ENCODE measurements around the gene CGB1.
"Not testable (repeated sequence)": the region's sequence is repeated elsewhere in the genome, so short reads cannot be mapped to it uniquely, and the experiment has no call there.

Gene CGB1

DNA sequence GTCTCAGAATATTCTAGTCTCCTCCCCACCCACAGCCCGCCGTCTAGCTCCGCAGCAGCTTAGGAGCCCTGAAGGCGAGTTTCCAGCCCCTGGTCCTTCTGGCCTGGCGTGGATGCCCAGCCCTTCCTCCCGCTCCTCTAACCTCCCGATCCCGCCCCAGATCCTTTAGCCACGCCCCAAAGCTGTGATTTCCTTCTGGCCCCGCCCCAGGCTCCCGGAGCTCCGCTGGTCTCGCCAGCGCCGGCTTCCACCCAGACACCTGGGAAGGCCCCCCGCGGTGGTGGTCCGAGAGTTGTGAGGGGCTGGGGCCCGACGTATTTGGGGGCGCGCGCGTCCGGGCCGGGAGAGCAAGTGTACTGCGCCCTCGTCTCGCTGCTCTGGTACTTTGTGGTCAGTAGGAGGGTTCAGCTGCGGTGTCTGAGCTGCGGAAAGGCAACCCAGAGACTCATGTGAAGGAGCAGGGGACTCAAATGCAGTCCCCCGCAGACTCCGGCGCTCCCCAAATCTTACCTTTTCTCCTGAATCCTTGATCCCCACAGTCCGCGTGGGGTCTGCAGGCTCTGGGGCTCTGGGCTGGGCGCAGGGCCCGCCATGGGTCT is 21.0 kb upstream of the CGB1 start, which contains the start of gene CGB7:
CGB7 (minus strand) TSS at position 114 of the 599 bp plus-strand sequence. CDS start 2,374 bp downstream, outside the sequence.
- no peak for DNase-seq

DNA sequence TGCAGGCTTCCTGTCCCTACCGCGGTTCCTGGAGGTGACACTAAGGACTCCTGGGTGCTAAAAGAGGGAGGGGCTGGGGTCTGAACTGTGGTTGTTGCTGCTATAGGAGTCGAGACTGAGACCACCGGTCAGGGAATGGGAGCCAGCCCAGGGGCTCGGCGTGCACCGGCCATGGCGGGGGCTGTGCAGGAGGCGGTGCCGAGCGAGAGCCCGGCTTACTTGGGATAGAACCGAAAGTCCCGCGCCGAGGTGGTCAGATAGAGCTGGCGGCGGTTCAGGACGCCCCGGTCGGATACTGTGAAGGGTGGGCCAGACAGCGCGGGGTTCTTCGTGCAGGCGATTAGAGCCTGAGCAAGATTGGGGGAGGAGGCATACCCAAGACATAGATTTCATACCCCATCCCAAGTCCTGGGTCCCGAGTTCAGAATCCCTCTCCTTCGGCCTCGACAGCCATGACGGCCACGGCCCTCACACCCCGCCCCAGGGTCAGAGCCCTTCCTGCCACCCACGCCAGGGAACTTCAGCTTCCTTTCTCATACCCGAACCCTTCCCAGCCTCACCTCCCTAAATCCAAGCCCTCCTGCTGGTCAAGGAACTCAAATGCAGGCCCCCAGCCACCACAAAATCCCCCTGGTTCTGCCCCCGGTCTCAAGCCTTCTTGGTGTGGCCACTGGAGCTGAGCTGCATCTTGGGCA is 20.4 kb upstream of the CGB1 start:
- DNase-seq, result not testable (repeated sequence)

GRCh38 chr19:49056101-49056901 is 19.6 kb upstream of the CGB1 start:
- DNase-seq, result no peak

DNA sequence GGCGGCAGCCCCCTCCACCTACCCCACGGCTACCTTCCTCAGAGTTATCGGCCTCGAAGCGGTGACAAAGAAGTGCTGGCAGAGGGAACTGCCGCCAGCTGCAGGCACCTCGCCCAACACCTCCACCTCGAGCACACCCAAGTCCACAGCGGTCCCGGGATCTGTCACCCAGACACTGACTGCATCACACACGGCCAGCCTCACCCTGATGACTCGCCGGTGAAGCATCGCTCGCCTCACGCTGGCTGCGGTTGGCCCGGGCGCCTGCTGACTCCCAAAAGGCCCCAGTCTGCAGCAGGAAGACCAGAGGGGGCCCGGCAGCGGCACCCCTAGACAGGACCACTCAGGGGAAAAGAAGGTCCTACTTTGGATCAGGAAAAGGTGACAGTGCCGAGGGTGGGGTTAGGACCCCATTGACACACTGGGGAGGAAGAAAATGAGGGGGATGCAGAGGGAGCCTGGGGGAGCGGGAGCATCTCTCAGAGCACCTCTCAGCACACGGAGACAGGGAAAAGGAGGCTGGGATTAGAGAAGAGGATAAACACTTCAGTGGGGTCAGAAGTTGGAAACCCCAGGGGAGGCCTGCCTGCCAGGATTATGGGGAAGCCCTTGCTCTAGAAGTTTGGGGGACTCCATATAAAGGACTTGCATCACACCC is 13.8 kb upstream of the CGB1 start:
- not testable (repeated sequence) for DNase-seq

DNA sequence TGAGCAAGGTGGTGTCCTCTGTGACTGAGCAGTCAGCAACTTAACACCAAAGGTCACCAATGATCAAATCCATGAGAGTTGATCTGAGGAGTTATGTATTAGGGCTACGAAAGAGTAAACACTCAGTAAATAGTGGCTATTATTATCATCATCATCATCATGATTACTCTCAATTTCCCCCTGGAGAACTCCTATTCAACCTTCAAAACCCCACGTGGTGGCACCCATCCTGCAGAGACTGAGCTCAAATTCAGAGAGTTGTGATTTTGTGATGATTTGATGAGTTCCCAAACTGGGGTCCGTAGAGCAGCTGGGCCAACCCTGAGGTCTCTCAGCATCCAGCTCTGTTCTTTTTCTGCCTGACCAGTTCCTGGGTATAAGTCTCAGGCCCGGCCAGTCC is 13.1 kb upstream of the CGB1 start:
- not testable (repeated sequence) for DNase-seq

DNA sequence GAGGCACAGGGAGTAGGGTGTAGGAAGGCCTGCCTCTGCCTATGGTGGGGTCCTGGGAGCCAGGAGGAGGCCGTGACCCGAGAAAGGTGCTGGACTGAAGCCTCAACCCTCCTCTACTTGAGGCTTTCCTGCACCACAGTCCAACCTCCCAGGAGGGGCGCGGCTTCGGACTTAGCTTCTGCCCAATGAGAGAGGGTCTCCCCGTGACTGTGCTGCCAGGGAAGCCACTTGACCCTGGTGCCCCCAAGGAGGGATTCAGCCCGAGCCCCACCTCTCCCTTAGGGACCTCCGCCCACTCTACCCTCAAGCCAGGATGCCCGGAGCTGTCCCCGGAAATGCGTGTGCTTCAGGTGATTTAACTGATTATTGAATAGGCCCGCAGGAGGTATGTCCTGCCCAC is 12.3 kb upstream of the CGB1 start, which contains the start of gene CGB8:
CGB8 (minus strand) TSS at position 101 of the 400 bp plus-strand sequence. CDS start 372 bp downstream, outside the sequence.
- not testable (repeated sequence) for DNase-seq

DNA sequence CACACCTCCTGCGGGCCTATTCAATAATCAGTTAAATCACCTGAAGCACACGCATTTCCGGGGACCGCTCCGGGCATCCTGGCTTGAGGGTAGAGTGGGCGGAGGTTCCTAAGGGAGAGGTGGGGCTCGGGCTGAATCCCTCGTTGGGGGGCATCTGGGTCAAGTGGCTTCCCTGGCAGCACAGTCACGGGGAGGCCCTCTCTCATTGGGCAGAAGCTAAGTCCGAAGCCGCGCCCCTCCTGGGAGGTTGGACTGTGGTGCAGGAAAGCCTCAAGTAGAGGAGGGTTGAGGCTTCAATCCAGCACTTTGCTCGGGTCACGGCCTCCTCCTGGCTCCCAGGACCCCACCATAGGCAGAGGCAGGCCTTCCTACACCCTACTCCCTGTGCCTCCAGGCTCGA is 6.9 kb upstream of the CGB1 start, which contains the start of gene CGB5:
CGB5 (plus strand) TSS at position 301 of the 400 bp plus-strand sequence. CDS start 362 bp downstream, outside the sequence.
- not testable (repeated sequence) for DNase-seq

- not testable (repeated sequence) for DNase-seq
Observed at GRCh38 chr19:49042666-49043065, 6.0 kb upstream of the CGB1 start.

- DNase-seq, result no peak
Observed at GRCh38 chr19:49042177-49042576, 5.5 kb upstream of the CGB1 start.

DNA sequence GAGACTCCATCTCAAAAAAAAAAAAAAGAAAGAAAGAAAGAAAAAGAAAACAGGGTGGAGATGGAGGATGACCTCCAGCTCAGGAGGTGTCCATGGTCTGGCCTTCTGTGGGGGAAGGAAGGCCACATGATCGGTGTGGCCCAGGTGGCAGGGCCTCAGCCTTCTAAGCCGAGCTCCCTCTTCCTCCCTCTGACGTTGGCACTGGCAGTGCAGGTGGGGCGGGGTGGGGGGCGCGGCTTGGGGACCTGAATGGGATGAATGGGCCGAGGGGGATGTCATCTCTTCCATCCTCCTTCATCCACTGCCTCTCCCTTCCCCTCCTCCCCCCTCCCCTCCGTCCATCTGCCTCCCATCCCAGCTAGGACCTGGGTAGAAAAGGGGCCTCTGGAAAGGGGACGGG is 3.0 kb upstream of the CGB1 start:
- not testable (repeated sequence) for DNase-seq

- not testable (repeated sequence) for DNase-seq
Observed at GRCh38 chr19:49038557-49039276, 2.0 kb upstream of the CGB1 start.

DNA sequence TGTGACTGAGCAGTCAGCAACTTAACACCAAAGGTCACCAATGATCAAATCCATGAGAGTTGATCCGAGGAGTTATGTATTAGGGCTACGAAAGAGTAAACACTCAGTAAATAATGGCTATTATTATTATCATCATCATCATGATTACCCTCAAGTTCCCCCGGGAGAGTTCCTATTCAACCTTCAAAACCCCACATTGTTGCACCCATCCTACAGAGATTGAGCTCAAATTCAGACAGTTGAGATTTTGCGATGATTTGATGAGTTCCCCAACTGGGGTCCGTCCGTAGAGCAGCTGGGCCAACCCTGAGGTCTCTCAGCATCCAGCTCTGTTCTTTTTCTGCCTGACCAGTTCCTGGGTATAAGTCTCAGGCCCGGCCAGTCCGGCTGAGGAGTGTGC is 1.4 kb upstream of the CGB1 start:
- not testable (repeated sequence) for DNase-seq

GRCh38 chr19:49031642-49032301 is 4.9 kb downstream of the CGB1 start, which contains the start of gene CGB2:
TSS of gene CGB2 (plus strand) at chr19:49031890. CDS start at chr19:49032096, 206 bp downstream.
- peak in 1 of 2 experiments; percentile 20 for DNase-seq

- DNase-seq, result not testable (repeated sequence)
Observed at GRCh38 chr19:49030323-49030722, 6.4 kb downstream of the CGB1 start.

- DNase-seq, result not testable (repeated sequence)
Observed at GRCh38 chr19:49029749-49030148, 6.9 kb downstream of the CGB1 start.

DNA sequence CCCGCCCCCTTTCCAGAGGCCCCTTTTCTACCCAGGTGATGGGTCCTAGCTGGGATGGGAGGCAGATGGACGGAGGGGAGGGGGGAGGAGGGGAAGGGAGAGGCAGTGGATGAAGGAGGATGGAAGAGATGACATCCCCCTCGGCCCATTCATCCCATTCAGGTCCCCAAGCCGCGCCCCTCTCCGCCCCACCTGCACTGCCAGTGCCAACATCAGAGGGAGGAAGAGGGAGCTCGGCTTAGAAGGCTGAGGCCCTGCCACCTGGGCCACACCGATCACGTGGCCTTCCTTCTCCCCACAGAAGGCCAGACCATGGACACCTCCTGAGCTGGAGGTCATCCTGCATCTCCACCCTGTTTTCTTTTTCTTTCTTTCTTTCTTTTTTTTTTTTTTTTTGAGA is 8.0 kb downstream of the CGB1 start:
- not testable (repeated sequence) for DNase-seq

GRCh38 chr19:49025599-49025998 is 11.1 kb downstream of the CGB1 start:
- not testable (repeated sequence) for DNase-seq

DNA sequence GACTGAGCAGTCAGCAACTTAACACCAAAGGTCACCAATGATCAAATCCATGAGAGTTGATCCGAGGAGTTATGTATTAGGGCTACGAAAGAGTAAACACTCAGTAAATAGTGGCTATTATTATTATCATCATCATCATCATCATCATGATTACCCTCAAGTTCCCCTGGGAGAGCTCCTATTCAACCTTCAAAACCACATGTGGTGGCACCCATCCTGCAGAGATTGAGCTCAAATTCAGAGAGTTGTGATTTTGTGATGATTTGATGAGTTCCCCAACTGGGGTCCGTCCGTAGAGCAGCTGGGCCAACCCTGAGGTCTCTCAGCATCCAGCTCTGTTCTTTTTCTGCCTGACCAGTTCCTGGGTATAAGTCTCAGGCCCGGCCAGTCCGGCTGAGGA is 11.6 kb downstream of the CGB1 start:
- DNase-seq, result not testable (repeated sequence)

GRCh38 chr19:49024233-49024632 is 12.5 kb downstream of the CGB1 start, which contains the start of gene CGB3:
TSS of gene CGB3 (minus strand) at chr19:49024333. CDS start at chr19:49023971, 362 bp downstream.
- not testable (repeated sequence) for DNase-seq

GRCh38 chr19:49022116-49022515 is 14.6 kb downstream of the CGB1 start:
- DNase-seq, result no peak
